ENCODE data around the gene GRIN3B. TPM values are rescaled to one million over a fixed set of nuclear protein-coding genes. Genes with fewer than 3 reads are reported as not detected.

GRIN3B gene
- total RNA-seq, 1 donor from 2014 or later = 0.16 TPM

- DNase-seq (ENCODE audit: low spot score) = no peak
Observed at GRCh38 chr19:990746-991145, 9.5 kb upstream of the GRIN3B start.

DNA sequence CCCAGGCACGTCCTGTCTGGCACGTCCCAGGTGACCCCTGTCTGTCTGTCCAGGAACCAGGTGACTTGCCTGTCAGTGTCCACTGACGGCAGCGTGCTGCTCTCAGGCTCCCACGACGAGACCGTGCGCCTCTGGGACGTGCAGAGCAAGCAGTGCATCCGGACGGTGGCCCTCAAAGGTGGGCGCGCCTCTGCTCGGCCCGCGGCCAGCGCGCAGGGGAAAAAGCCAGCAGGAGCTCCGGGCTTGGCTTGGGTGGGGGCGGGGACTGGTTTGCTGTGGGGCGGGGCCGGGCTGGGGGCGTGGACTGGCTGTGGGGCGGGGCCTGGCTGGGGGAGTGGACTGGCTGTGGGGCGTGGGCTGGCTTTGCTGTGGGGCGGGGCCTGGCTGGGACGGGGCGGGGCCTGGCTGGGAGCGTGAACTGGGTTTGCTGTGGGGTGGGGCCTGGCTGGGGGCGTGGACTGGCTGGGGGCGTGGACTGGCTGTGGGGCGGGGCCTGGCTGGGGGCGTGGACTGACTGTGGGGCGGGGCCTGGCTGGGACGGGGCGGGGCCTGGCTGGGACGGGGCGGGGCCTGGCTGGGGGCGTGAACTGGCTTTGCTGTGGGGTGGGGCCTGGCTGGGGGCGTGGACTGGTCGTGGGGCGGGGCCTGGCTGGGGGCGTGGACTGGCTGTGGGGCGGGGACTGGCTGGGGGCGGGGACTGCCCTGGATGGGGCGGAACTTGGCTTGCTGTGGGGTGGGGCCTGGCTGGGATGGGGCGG lies 8.9 kb upstream of the GRIN3B start:
- DNase-seq (ENCODE audit: low spot score) = no peak

DNA sequence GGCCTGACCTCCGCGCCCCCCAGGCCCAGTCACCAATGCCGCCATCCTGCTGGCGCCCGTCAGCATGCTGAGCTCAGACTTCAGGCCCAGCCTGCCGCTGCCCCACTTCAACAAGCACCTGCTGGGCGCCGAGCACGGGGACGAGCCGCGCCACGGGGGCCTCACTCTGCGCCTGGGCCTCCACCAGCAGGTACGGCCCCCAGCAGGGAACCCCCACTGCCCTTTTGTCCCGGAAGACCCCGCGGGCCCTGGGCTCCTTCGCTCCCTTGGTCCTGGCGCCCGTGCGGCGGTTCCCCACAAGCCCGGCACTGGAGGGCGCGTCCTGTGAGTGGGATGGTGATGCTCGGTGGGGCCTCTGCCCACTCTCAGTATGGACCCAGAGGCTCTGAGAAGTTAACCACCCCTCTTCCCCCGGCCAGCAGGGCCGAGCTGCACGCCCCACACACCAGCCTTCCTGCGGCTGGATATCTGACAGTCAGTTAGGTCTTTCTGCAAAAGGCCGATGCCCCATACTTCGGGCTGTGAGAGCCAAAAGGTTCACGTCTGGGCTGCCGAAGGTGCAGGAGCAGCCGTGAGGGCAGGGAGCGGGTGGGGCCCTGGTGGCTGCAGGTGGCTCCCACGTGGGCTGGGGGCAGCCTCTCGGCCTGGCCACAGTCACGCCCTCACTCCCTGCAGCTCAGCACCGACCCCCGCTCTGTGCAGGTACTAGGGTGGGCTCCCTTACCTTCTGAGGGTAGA lies 8.1 kb upstream of the GRIN3B start:
- no peak for DNase-seq (ENCODE audit: low spot score)

GRCh38 chr19:992670-993055 lies 7.6 kb upstream of the GRIN3B start:
- DNase-seq (ENCODE audit: low spot score) = no peak

DNA sequence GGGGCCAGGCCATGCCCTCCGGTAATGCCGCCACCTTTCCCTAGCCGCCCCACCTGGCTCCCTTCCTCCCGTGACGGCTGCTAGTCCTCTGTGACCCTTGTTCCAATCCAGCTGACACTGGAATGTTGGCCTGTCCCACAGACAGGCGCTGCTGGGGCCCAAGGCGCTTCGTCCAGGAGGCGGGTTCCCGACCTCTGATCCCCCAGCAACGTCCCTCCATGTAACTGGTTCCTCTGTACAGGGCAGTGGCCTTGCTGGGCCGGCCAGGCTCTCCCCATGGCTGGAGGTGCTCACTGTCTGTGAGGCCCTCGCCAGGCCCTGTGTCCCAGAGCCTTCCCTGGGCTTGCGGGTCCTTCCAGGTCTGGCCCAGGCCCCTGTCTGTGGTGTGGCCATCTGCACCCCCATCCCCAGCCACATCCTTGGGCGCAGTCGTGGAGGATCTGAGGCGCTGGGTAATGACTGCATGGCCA lies 6.8 kb upstream of the GRIN3B start:
- DNase-seq (ENCODE audit: low spot score) = no peak

GRCh38 chr19:993831-994393 lies 6.3 kb upstream of the GRIN3B start:
- no peak for DNase-seq (ENCODE audit: low spot score)

DNA sequence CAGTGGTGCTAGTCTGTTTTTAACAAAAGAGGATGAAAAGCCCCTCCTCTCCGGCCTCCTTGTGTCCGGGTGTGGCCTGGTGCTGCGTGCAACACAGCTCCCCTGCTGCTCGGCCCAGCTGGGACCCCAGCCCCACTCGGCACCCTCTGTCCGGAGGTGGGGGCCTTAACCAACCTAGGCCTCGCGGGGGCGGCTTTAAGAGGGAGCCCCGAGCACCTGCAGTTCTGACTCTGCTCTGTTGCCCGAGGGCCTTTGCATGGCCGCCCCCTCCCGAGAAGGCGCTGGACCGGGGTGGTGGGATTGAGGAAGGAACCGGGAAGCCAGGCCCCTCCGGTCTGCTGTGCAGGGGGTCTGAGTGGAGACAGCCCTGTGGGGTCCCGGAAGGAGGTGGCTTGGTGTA lies 5.7 kb upstream of the GRIN3B start:
- no peak for DNase-seq (ENCODE audit: low spot score)

- DNase-seq (ENCODE audit: low spot score) = no peak
Observed at GRCh38 chr19:995051-995827, 5.0 kb upstream of the GRIN3B start.

DNA sequence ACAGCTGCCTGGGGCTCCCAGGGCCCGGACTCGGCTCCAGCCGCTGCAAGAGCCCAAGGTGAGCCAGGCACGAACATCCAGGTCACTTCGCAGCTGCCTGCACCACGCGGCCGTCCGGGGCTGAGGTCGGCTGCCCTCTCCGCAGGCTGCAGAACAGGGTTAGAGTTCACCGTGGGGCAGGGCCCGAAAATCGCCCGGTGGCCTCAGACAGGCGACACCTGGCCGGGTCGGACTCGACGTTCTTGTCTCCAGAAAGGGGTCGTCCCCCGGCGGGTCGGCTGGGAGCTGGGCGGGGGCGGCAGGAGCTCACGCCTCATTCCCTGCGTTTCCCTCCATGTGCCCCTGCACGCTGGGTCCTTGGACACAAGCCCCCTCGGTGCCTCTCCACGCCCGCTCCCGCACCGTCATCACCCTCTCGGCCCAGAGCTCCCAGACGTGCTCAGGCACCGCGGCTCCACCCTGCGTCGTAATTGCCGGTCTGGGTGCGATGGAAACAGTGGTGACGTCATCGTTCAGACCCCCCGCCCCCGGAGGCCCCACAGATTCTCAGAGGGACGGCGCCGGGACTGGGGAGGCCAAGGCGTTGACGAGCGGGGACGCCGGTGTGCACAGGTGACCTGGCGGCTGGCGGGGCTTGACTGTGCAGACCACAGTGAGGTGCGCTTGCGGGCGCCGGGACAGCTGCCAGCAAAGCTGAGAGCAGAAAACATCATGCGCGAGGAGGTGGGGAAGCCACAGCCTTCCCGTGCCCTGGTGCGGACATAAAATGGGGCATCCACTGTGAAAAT lies 4.0 kb upstream of the GRIN3B start:
- no peak for DNase-seq (ENCODE audit: low spot score)

GRCh38 chr19:998064-998463 lies 2.2 kb upstream of the GRIN3B start:
- no peak for DNase-seq (ENCODE audit: low spot score)

DNA sequence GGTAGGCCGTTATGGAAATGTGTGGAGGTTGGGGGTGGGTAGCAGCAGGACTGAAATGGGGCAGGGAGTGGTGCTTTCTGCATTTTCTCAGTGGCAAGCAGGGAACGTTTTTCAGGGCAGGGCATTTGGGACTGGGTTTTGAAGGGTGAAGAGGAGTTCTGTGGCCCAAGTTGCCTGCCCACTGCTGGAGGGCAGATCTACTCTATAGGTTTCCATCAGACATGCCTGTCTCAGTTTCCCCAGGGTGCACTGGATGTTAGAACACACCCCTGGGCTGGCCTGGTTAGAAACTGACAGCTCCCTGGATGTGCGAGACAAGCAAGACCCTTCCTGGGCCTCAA lies 870 bp upstream of the GRIN3B start:
- no peak for DNase-seq (ENCODE audit: low spot score)

DNA sequence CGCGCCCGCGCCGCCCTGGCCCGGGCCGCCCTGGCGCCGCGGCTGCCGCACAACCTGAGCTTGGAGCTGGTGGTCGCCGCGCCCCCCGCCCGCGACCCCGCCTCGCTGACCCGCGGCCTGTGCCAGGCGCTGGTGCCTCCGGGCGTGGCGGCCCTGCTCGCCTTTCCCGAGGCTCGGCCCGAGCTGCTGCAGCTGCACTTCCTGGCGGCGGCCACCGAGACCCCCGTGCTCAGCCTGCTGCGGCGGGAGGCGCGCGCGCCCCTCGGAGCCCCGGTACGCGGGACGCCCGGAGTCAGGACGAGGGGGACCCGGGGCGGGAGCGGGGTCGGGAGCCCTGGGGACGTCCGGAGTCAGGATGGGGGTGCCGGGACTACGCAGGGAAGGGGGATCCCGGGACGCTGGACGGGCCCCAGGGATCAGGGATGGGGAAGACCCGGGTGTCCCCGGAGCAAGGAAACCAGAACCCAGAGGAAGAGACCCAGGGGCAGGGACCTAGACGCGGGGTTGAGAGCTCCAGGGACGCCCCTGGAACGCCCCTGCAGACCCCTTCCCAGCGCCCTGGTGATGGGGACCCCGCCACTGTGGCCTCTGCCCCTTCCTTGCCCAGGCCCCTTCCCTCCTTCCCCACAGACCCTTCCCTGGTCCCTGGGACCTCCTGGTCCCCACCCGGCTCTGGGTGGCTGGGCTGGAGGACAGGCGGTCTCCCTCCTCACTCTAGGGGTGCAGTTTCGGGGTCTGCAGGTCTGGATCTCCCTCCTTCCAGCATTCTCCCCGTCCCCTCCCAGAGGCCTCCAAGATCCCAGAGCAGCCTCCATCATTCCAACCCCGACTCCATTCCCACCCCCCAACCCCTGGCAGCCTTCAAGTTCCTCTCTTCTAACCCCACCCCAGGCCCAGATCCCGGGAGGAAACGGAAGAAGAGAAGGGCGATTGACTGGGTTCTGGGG lies 645 bp downstream of the GRIN3B start:
- DNase-seq (ENCODE audit: low spot score) = no peak

DNA sequence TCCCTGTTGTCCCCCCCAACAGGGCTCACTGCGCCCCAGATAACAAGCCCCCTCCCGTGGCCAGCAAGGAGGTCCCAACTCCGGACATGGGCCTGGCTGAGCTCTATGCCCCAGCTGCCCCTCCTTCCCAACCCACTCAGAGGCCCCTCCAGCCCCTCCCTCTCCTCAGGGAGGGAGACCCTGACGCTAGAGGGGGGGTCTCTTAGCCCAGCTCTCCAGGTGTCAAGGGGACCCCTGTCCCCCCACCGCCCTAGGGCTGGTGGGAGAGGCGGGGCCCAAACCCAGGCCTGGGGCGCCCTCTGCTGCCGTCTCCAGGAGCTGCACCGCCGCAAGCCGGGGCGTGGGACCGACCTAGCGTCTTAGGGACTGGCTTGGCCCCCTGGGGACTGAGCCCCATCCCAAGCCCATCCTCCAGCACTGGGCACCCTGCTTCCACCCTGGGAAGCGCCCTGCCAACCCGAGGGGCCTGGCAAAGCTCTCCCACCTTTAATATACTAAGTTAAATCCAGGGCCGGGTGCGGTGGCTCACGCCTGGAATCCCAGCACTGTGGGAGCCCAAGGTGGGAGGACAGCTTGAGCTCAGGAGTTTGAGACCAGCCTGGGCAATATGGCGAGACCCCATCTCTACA lies 1.4 kb downstream of the GRIN3B start:
- no peak for DNase-seq (ENCODE audit: low spot score)

DNA sequence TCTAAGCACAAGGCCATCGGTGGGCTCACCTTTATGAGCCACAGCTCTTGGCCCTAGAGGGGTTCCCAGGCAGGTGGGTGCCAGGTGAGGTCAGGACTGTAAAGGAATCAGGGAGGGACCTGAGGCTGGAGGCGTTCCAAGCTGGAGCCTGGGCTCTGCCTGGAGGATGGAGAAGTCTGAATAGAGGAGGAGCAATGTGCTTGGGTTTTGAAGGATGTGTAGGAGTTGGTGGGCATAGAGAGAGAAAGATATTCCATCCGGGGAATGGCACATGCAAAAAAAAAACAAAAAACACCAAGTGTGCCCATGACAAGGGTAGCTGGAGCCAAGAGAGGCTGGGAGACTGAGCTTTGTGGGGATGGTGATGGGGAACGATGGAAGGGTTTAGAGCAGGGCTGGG lies 2.4 kb downstream of the GRIN3B start:
- no peak for DNase-seq (ENCODE audit: low spot score)

DNA sequence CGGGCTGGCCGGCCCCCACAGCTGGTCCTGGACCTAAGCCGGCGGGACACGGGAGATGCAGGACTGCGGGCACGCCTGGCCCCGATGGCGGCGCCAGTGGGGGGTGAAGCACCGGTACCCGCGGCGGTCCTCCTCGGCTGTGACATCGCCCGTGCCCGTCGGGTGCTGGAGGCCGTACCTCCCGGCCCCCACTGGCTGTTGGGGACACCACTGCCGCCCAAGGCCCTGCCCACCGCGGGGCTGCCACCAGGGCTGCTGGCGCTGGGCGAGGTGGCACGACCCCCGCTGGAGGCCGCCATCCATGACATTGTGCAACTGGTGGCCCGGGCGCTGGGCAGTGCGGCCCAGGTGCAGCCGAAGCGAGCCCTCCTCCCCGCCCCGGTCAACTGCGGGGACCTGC lies 3.1 kb downstream of the GRIN3B start:
- DNase-seq (ENCODE audit: low spot score) = no peak

- DNase-seq (ENCODE audit: low spot score) = no peak
Observed at GRCh38 chr19:1004204-1004802, 4.1 kb downstream of the GRIN3B start.

GRCh38 chr19:1004803-1005664 lies 4.8 kb downstream of the GRIN3B start:
- DNase-seq (ENCODE audit: low spot score) = no peak
